Vagina (tissue), 2 donors: ENCODE measurements around the gene NXT1. TPM values are rescaled to one million over a fixed set of nuclear protein-coding genes. Genes with fewer than 3 reads are reported as not detected.

Experiments used
- DNase-seq, 2 donors: peaks; one replicate each; pipeline ENCODE4 v3.0.0-alpha.2; 2017; ENCODE audit errors: extremely low spot score in 2 of 2
- H3K27ac ChIP-seq: fragments of 200-600 bp; sonication (generic); one replicate; pipeline ENCODE4 v1.5.1; 2019
- H3K27me3 ChIP-seq: fragments of 200-600 bp; sonication (generic); one replicate; pipeline ENCODE4 v1.5.1; 2019
- H3K36me3 ChIP-seq, 2 donors: fragments of 200-600 bp; sonication (generic); one replicate each; pipeline ENCODE4 v1.5.1; 2017 to 2019
- H3K4me1 ChIP-seq: fragments of 200-600 bp; sonication (generic); one replicate; pipeline ENCODE4 v1.5.1; 2019
- H3K4me3 ChIP-seq, 2 donors: fragments of 200-600 bp; sonication (generic); 1 replicate in 1 of 2; 2 replicates in 1 of 2; pipeline ENCODE4 v1.5.1; 2016 to 2019
- H3K9me3 ChIP-seq: fragments of 200-600 bp; sonication (generic); one replicate; pipeline ENCODE4 v1.5.1; 2019
- CTCF ChIP-seq, 3 experiments: fragments of 450-650 bp in 2 of 3; fragments of 200-600 bp in 1 of 3; sonication (generic) in 1 of 3; IDR thresholded peaks; one replicate each; pipeline ENCODE4 v1.5.1; 2017 to 2019; ENCODE audit warnings: antibody characterized with exemption in 3 of 3, mild to moderate bottlenecking in 2 of 3, moderate library complexity in 2 of 3
- POLR2A ChIP-seq, 2 donors: fragments of 450-650 bp; IDR thresholded peaks; one replicate each; pipeline ENCODE4 v1.6.1; 2017; ENCODE audit warnings: antibody characterized with exemption in 2 of 2, mild to moderate bottlenecking in 2 of 2, moderate library complexity in 2 of 2
- POLR2AphosphoS5 ChIP-seq, 2 donors: sonication (generic); formaldehyde crosslinking; IDR thresholded peaks; one replicate each; pipeline ENCODE4 v1.9.0; 2017; ENCODE audit warnings: antibody characterized with exemption in 2 of 2, mild to moderate bottlenecking in 2 of 2, low read depth in 1 of 2; ENCODE audit not compliant: insufficient read depth in 1 of 2
- intact Hi-C: fragments of 100-400 bp; cut with DNase I; formaldehyde crosslinking; loops from one replicate; pipeline ENCODE4 v1.15.1; 2023
- total RNA-seq: library from RNA; depleted of rRNA; stranded (reverse); fragments of >200 nt; gene quantifications from one replicate; pipeline ENCODE4 v1.2.3, GENCODE V29; 2016

NXT1 gene
- total RNA-seq, result 40.0 TPM

GRCh38 chr20:23350196-23350903 lies at the start of gene NXT1:
Gene NXT1, plus strand, starts transcription at chr20:23350791. Its CDS starts 3,251 bp downstream, at chr20:23354042.
- intact Hi-C loops, result no loop called here
- TF ChIP-seq POLR2A (IDR thresholded peaks at IDR 0.05) (peak in 1 of 2 donors; percentile 71), POLR2AphosphoS5 (IDR thresholded peaks at IDR 0.05; ENCODE audit: insufficient read depth in 1 of 2, low read depth in 1 of 2) (peak; percentile 95 to 99), CTCF (IDR thresholded peaks at IDR 0.05) (no peak)
- Histone ChIP-seq H3K27ac (peak within 1 kb of the TSS; percentile 98), H3K9me3 (no peaks in the 10 kb centered on the region), H3K4me1 (peaks cover 26% of the 10 kb centered on the region), H3K4me3 (peak within 1 kb of the TSS; percentile 93 to 99), H3K27me3 (no peaks in the 10 kb centered on the region), H3K36me3 (peaks cover 0 to 16% of the 10 kb centered on the region in 2 donors)
- DNase-seq, result peak; percentile 99 to 100

GRCh38 chr20:23301436-23302050 lies 49.0 kb upstream of the NXT1 start:
- no peak for DNase-seq
- TF ChIP-seq CTCF (IDR thresholded peaks at IDR 0.05) (no peak), POLR2AphosphoS5 (IDR thresholded peaks at IDR 0.05; ENCODE audit: insufficient read depth in 1 of 2, low read depth in 1 of 2) (no peak), POLR2A (IDR thresholded peaks at IDR 0.05) (no peak)
- Histone ChIP-seq H3K4me3 (no peak overlapping the region), H3K27ac (no peak overlapping the region), H3K36me3 (no peaks in the 10 kb centered on the region), H3K9me3 (no peaks in the 10 kb centered on the region), H3K4me1 (no peaks in the 10 kb centered on the region), H3K27me3 (no peaks in the 10 kb centered on the region)
- intact Hi-C loops, result no loop called here

DNA sequence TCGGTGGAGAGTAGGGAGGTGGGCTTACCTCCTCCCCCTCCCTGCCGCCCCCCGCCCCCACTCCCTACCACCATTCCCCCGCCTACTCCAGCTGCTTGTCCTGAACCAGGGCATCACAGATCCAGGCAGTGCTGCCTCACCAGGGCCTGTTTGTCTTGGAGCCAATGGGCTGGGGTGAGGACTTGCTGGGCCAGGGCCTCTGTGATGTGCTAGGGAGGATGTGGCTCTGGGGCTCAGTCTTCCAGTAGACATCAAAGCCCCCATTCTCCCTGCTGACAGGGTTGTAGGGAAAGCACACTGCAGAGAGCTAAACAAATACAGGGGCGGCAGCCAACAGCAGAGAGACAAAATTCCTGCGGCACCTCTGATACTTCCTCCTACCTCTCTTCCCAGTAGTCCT lies 48.2 kb upstream of the NXT1 start:
- no peaks in the 10 kb centered on the region for H3K36me3 ChIP-seq
- no peak for DNase-seq
- intact Hi-C loops, result no loop called here
- H3K27ac ChIP-seq, result no peak overlapping the region
- no peaks in the 10 kb centered on the region for H3K9me3 ChIP-seq
- TF ChIP-seq POLR2AphosphoS5 (IDR thresholded peaks at IDR 0.05; ENCODE audit: insufficient read depth in 1 of 2, low read depth in 1 of 2) (no peak), CTCF (IDR thresholded peaks at IDR 0.05) (no peak), POLR2A (IDR thresholded peaks at IDR 0.05) (no peak)
- no peaks in the 10 kb centered on the region for H3K4me1 ChIP-seq
- H3K4me3 ChIP-seq, result no peak overlapping the region
- no peaks in the 10 kb centered on the region for H3K27me3 ChIP-seq

DNA sequence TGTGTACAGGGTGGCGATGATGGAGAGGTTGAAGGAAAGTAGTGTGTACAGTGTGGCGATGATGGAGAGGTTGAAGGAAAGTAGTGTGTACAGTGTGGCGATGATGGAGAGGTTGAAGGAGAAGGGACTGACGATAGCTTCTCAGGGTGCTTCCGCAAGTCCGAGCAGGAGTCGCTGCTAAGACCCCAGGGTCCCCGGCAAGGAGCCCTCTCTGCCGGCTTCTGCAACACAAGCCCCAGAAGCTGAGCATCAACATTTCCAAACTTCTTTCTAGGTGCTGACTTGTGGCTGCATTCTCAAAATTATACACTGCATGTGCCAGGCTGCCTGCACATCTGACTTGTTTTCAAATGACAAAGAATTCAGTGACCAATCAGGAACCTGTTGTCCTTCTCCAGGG lies 47.8 kb upstream of the NXT1 start:
- Histone ChIP-seq H3K27me3 (no peaks in the 10 kb centered on the region), H3K36me3 (no peaks in the 10 kb centered on the region), H3K4me1 (no peaks in the 10 kb centered on the region), H3K27ac (no peak overlapping the region), H3K4me3 (no peak overlapping the region), H3K9me3 (no peaks in the 10 kb centered on the region)
- no peak for TF ChIP-seq POLR2AphosphoS5 (IDR thresholded peaks at IDR 0.05; ENCODE audit: insufficient read depth in 1 of 2, low read depth in 1 of 2)
- no peak for TF ChIP-seq POLR2A (IDR thresholded peaks at IDR 0.05)
- no peak for TF ChIP-seq CTCF (IDR thresholded peaks at IDR 0.05)
- intact Hi-C loops, result no loop called here
- DNase-seq, result no peak
